ENCODE measurements around the gene CDK12.
"Not testable (repeated sequence)": the region's sequence is repeated elsewhere in the genome, so short reads cannot be mapped to it uniquely, and the experiment has no call there.

- not testable (repeated sequence) for TF ChIP-seq CTCF (IDR thresholded peaks at IDR 0.05 in 2 of 3, conservative IDR thresholded peaks at IDR 0.05 in 1 of 3; ENCODE audit: control insufficient read depth in 2 of 3, extremely low read depth in 1 of 3, insufficient read depth in 1 of 3, low read depth in 3 of 3, low read length in 3 of 3); CHD4 (IDR thresholded peaks at IDR 0.05); BCL3 (IDR thresholded peaks at IDR 0.05; ENCODE audit: borderline replicate concordance, insufficient read depth, low read depth, low read length, poor library complexity, severe bottlenecking); ZNF274 (IDR thresholded peaks at IDR 0.05; ENCODE audit: insufficient read depth, insufficient read length); NFIC (IDR thresholded peaks at IDR 0.05; ENCODE audit: low read depth, low read length); TCF3 (IDR thresholded peaks at IDR 0.05; ENCODE audit: borderline replicate concordance, insufficient read depth, low read depth, low read length); YY1 (IDR thresholded peaks at IDR 0.05; ENCODE audit: low read depth, low read length); E4F1 (IDR thresholded peaks at IDR 0.05; ENCODE audit: borderline replicate concordance, partially characterized antibody); FOS (IDR thresholded peaks at IDR 0.05; ENCODE audit: borderline replicate concordance, extremely low read depth, insufficient read length); EP300 (IDR thresholded peaks at IDR 0.05; ENCODE audit: borderline replicate concordance in 1 of 2, control insufficient read depth in 1 of 2, low read depth in 2 of 2, low read length in 2 of 2); RAD51 (IDR thresholded peaks at IDR 0.05); POLR2AphosphoS5 (IDR thresholded peaks at IDR 0.05; ENCODE audit: low read length)
Measured at GRCh38 chr17:39487490-39487889, 26.2 kb downstream of the CDK12 start.

Measured in GM12878 (cell line).